ENCODE data around the gene UQCRC2.

DNA sequence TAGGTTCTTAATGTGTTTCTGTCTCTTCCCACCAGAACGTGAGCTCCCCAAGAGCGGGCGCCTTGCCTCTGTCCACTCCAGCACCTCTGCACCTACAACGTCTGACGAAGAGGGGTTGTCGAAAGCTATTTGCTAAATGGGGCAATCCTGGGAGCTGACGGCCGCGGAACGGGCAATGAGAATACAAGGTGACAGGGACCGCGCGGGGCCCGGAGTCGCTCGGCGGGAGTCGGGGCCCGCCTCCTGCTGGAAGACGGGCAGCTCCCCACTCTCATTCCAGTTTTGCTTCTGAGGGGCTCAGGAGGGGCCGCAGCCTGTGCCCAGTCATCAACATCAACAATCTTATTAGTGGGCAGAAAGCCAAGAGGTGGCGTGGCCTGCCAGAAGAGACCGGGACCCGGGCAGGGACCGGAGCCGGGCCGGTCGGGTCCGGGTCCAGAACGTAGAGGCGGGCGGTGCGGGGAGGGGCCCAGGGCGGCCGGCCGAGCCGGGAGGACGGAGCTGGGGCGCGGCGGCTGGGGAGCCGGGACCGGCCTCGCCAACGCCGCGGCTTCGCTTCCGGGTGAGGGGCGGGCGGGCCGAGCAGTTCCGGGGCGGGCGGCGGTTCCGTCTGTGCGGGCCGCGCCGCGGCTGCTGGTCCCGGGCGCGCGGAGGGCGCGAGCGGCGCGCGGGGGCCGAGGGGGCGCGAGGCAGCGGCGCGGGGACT lies 54.5 kb downstream of the UQCRC2 start, which contains the start of gene MOSMO:
- TF ChIP-seq, protein P1, sequence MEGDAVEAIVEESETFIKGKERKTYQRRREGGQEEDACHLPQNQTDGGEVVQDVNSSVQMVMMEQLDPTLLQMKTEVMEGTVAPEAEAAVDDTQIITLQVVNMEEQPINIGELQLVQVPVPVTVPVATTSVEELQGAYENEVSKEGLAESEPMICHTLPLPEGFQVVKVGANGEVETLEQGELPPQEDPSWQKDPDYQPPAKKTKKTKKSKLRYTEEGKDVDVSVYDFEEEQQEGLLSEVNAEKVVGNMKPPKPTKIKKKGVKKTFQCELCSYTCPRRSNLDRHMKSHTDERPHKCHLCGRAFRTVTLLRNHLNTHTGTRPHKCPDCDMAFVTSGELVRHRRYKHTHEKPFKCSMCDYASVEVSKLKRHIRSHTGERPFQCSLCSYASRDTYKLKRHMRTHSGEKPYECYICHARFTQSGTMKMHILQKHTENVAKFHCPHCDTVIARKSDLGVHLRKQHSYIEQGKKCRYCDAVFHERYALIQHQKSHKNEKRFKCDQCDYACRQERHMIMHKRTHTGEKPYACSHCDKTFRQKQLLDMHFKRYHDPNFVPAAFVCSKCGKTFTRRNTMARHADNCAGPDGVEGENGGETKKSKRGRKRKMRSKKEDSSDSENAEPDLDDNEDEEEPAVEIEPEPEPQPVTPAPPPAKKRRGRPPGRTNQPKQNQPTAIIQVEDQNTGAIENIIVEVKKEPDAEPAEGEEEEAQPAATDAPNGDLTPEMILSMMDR (IDR thresholded peaks at IDR 0.05; ENCODE audit: low read depth, low read length) = no peak
- TF ChIP-seq EZH2phosphoT487 (IDR thresholded peaks at IDR 0.05; ENCODE audit: low read depth) = no peak

Data from OCI-LY3 (cell line).